Fibroblast of lung (primary cell): Measurements from ENCODE around the gene GSTK1. TPM values are rescaled to one million over a fixed set of nuclear protein-coding genes. Genes with fewer than 3 reads are reported as not detected.

ENCODE experiments used
- DNase-seq, 2 donors: peaks; one replicate each; pipeline versions ENCODE4 v3.0.0 to v3.0.0-alpha.2; 2010; ENCODE audit warnings: low read depth in 2 of 2
- H2AFZ ChIP-seq: 2 replicates; pipeline ENCODE4 v1.5.1; 2012; ENCODE audit warnings: low read length, control low read depth, inconsistent platforms
- H3K27ac ChIP-seq: 2 replicates; pipeline ENCODE4 v1.5.1; 2011; ENCODE audit warnings: low read length, control low read depth; ENCODE audit not compliant: insufficient read depth
- H3K27me3 ChIP-seq: 2 replicates; pipeline ENCODE4 v1.5.1; 2011; ENCODE audit warnings: mild to moderate bottlenecking, low read length; ENCODE audit not compliant: control insufficient read depth, insufficient read depth
- H3K36me3 ChIP-seq: 2 replicates; pipeline ENCODE4 v1.5.1; 2011; ENCODE audit warnings: low read length; ENCODE audit not compliant: control insufficient read depth, insufficient read depth
- H3K4me1 ChIP-seq: 2 replicates; pipeline ENCODE4 v1.5.1; 2011; ENCODE audit warnings: low read length; ENCODE audit not compliant: control insufficient read depth, insufficient read depth; ENCODE audit errors: extremely low read depth
- H3K4me2 ChIP-seq: 2 replicates; pipeline ENCODE4 v1.5.1; 2011; ENCODE audit warnings: low read length, control low read depth; ENCODE audit not compliant: insufficient read depth; ENCODE audit errors: extremely low read depth
- H3K4me3 ChIP-seq, 4 experiments: fragments of 200-600 bp in 1 of 4; sonication (generic) in 1 of 4; replicated peaks in 1 of 4; 2 replicates each; pipeline ENCODE4 v1.5.1; 2011 to 2016; ENCODE audit warnings: low read length in 4 of 4, low read depth in 3 of 4, mild to moderate bottlenecking in 3 of 4, control low read depth in 2 of 4, inconsistent platforms in 1 of 4, mixed read lengths in 1 of 4; ENCODE audit not compliant: insufficient read depth in 1 of 4; ENCODE audit errors: control extremely low read depth in 1 of 4
- H3K79me2 ChIP-seq: 2 replicates; pipeline ENCODE4 v1.5.1; 2012; ENCODE audit warnings: mild to moderate bottlenecking, low read length, inconsistent platforms; ENCODE audit not compliant: control insufficient read depth, insufficient read depth
- H3K9ac ChIP-seq: 2 replicates; pipeline ENCODE4 v1.5.1; 2011; ENCODE audit warnings: mild to moderate bottlenecking, low read length, control low read depth; ENCODE audit not compliant: insufficient read depth
- H3K9me3 ChIP-seq: 2 replicates; pipeline ENCODE4 v1.5.1; 2012; ENCODE audit warnings: low read depth, low read length; ENCODE audit not compliant: control insufficient read depth, insufficient read depth
- H4K20me1 ChIP-seq: 2 replicates; pipeline ENCODE4 v1.5.1; 2011; ENCODE audit warnings: low read length; ENCODE audit not compliant: control insufficient read depth, insufficient read depth; ENCODE audit errors: extremely low read depth
- CTCF ChIP-seq, 2 donors: IDR thresholded peaks in 1 of 2; conservative IDR thresholded peaks in 1 of 2; 1 replicate in 1 of 2; 2 replicates in 1 of 2; pipeline ENCODE4 v1.5.1; 2011 to 2012; ENCODE audit warnings: low read length in 2 of 2, control low read depth in 1 of 2, inconsistent platforms in 1 of 2, low read depth in 1 of 2, mild to moderate bottlenecking in 1 of 2
- EZH2 ChIP-seq: IDR thresholded peaks from 2 replicates; pipeline ENCODE4 v1.5.1; 2012; ENCODE audit warnings: low read length, control low read depth, mild to moderate bottlenecking; ENCODE audit errors: missing control alignments
- polyA plus RNA-seq, 2 donors: library from polyadenylated mRNA; depleted of rRNA in 1 of 2; stranded (reverse) in 1 of 2; unstranded in 1 of 2; fragments of >200 nt; gene quantifications; 2 replicates each; pipeline ENCODE4 v1.2.1, GENCODE V29; 2011 to 2012; ENCODE audit warnings: missing spikeins in 1 of 2
- total RNA-seq: library from RNA; depleted of rRNA; stranded (reverse); fragments of >200 nt; gene quantifications from 2 replicates; pipeline ENCODE4 v1.2.1, GENCODE V29; 2014

Gene GSTK1
- total and polyA plus RNA-seq, 2 donors (not counting 1 experiment from before 2014, with no cell fraction given): 110 to 131 TPM

GRCh38 chr7:143234533-143234875 is 28.7 kb upstream of the GSTK1 start:
- Histone ChIP-seq H2AFZ (no peak overlapping the region), H3K27me3 (no peaks in the 10 kb centered on the region), H3K9ac (no peak overlapping the region), H4K20me1 (no peaks in the 10 kb centered on the region), H3K4me1 (no peaks in the 10 kb centered on the region), H3K79me2 (no peaks in the 10 kb centered on the region), H3K4me3 (no peak overlapping the region), H3K9me3 (no peaks in the 10 kb centered on the region), H3K27ac (no peak overlapping the region), H3K4me2 (no peak overlapping the region), H3K36me3 (no peaks in the 10 kb centered on the region)
- no peak for DNase-seq
- TF ChIP-seq CTCF (conservative IDR thresholded peaks at IDR 0.05 in 1 of 2, IDR thresholded peaks at IDR 0.05 in 1 of 2; ENCODE audit: low read depth in 1 of 2, low read length in 2 of 2) (no peak), EZH2 (no peak)

- H3K9ac ChIP-seq: no peak overlapping the region
- no peak overlapping the region for H3K27ac ChIP-seq
- DNase-seq: no peak
- no peaks in the 10 kb centered on the region for H3K27me3 ChIP-seq
- H3K4me3 ChIP-seq: no peak overlapping the region
- no peaks in the 10 kb centered on the region for H3K79me2 ChIP-seq
- no peaks in the 10 kb centered on the region for H3K9me3 ChIP-seq
- no peak overlapping the region for H3K4me2 ChIP-seq
- no peaks in the 10 kb centered on the region for H3K36me3 ChIP-seq
- no peak overlapping the region for H2AFZ ChIP-seq
- TF ChIP-seq EZH2: no peak
- no peak for TF ChIP-seq CTCF (conservative IDR thresholded peaks at IDR 0.05 in 1 of 2, IDR thresholded peaks at IDR 0.05 in 1 of 2; ENCODE audit: low read depth in 1 of 2, low read length in 2 of 2)
- H3K4me1 ChIP-seq: no peaks in the 10 kb centered on the region
- no peaks in the 10 kb centered on the region for H4K20me1 ChIP-seq
Observed at GRCh38 chr7:143235561-143235960, 27.7 kb upstream of the GSTK1 start.

GRCh38 chr7:143236408-143236990 is 26.7 kb upstream of the GSTK1 start:
- no peaks in the 10 kb centered on the region for H3K27me3 ChIP-seq
- no peaks in the 10 kb centered on the region for H3K9me3 ChIP-seq
- no peak overlapping the region for H3K27ac ChIP-seq
- no peaks in the 10 kb centered on the region for H3K79me2 ChIP-seq
- no peak overlapping the region for H2AFZ ChIP-seq
- H3K9ac ChIP-seq: no peak overlapping the region
- no peaks in the 10 kb centered on the region for H3K36me3 ChIP-seq
- no peaks in the 10 kb centered on the region for H3K4me1 ChIP-seq
- no peaks in the 10 kb centered on the region for H4K20me1 ChIP-seq
- H3K4me3 ChIP-seq: no peak overlapping the region
- no peak overlapping the region for H3K4me2 ChIP-seq
- TF ChIP-seq EZH2 (no peak), CTCF (conservative IDR thresholded peaks at IDR 0.05 in 1 of 2, IDR thresholded peaks at IDR 0.05 in 1 of 2; ENCODE audit: low read depth in 1 of 2, low read length in 2 of 2) (no peak)
- DNase-seq: no peak
